Breast epithelium (tissue), 3 donors: ENCODE results near the gene DLK1.

ENCODE experiments used
- CTCF ChIP-seq, 3 donors: fragments of 450-650 bp; IDR thresholded peaks; one replicate each; pipeline ENCODE4 v1.5.1; 2016 to 2017; ENCODE audit warnings: antibody characterized with exemption in 3 of 3, mild to moderate bottlenecking in 3 of 3, moderate library complexity in 3 of 3
- POLR2A ChIP-seq: fragments of 450-650 bp; IDR thresholded peaks from one replicate; pipeline ENCODE4 v1.6.1; 2016; ENCODE audit warnings: antibody characterized with exemption, mild to moderate bottlenecking, moderate library complexity
- POLR2AphosphoS5 ChIP-seq, 3 donors: sonication (generic); formaldehyde crosslinking; IDR thresholded peaks; one replicate each; pipeline ENCODE4 v1.6.1; 2017; ENCODE audit warnings: antibody characterized with exemption in 3 of 3

GRCh38 chr14:100690672-100691071 is 36.0 kb upstream of the DLK1 start:
- TF ChIP-seq POLR2A (no peak), CTCF (IDR thresholded peaks at IDR 0.05) (no peak), POLR2AphosphoS5 (IDR thresholded peaks at IDR 0.05) (no peak)
